HEK293 (cell line): ENCODE measurements around the gene SYNPO2.

ENCODE experiments used
- TSHZ1 ChIP-seq: fragments of 450-650 bp; formaldehyde crosslinking; IDR thresholded peaks from 2 replicates; pipeline ENCODE4 v1.5.1; 2016; ENCODE audit warnings: missing biosample characterization, missing genetic modification characterization, borderline replicate concordance
- TF ChIP-seq, protein P1 (sequence below): fragments of 450-650 bp; formaldehyde crosslinking; IDR thresholded peaks from 2 replicates; pipeline ENCODE4 v1.5.1; 2016; ENCODE audit warnings: missing biosample characterization, missing genetic modification characterization

DNA sequence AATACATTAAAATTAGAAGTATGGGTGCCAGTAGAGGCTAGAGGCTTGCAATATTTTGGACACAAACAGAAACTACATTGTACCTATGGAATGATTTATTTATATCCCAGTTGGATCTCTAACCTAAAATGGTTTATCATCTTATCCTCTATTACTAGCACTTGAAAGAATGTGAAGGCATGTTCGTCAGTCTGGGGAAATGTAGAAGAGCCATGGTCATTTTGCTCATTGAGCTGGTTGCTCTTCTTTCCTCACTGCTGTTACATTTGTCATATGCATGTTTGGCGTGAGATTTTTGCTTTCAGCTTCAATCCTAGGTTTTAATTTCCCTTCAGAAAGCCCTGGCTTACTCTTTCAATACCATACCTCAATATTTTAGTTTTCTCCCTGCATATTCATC, 164.6 kb downstream of the SYNPO2 start:
- TF ChIP-seq, protein P1, sequence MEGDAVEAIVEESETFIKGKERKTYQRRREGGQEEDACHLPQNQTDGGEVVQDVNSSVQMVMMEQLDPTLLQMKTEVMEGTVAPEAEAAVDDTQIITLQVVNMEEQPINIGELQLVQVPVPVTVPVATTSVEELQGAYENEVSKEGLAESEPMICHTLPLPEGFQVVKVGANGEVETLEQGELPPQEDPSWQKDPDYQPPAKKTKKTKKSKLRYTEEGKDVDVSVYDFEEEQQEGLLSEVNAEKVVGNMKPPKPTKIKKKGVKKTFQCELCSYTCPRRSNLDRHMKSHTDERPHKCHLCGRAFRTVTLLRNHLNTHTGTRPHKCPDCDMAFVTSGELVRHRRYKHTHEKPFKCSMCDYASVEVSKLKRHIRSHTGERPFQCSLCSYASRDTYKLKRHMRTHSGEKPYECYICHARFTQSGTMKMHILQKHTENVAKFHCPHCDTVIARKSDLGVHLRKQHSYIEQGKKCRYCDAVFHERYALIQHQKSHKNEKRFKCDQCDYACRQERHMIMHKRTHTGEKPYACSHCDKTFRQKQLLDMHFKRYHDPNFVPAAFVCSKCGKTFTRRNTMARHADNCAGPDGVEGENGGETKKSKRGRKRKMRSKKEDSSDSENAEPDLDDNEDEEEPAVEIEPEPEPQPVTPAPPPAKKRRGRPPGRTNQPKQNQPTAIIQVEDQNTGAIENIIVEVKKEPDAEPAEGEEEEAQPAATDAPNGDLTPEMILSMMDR (tag by site-specific recombination): no peak
- TF ChIP-seq TSHZ1 (tag by site-specific recombination): no peak
